ENCODE measurements around the gene VPS35L.

The VPS35L gene

DNA sequence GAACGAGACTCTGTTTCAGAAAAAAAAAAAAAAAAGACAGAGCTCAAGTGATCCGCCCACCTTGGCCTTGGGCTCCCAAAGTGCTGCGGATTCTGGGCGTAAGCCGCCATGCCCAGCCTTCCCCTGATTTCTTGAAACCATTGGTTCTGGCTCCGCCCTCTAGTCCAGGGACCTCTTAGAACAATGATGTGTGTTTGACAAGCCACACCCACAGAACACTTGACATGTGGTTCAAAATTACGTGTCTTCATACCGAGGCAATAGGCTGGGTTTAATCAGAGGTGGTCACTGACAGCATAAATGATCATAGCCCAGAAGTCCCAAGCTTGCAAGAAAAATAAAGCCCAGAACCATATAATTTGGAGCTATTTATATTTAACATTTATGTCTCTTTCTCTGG lies 139.5 kb downstream of the VPS35L start:
- no peak for DNase-seq (ENCODE audit: low spot score)

DNA sequence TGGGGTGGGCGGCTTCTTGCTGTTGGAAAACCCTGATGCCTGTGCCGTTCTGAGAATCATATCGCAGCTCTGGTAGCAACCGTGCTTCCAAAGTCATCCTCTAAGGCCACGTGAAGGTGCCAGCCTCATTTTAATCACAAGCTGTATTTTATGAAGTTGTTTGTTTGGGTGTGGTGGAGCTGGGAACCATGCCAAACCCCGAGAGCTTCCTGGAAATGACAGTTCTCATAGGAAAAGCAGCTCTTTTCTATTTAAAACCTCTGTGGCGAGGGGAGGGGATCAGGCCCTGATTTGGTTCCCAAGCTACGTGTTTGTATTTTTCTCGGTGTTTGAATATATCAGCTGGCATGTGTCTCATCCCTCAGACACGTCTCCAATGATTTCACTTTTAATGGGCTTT lies 140.8 kb downstream of the VPS35L start:
- peak; percentile 91 for DNase-seq (ENCODE audit: low spot score)

GRCh38 chr16:19696961-19697360 lies 141.5 kb downstream of the VPS35L start:
- no peak for DNase-seq (ENCODE audit: low spot score)

DNA sequence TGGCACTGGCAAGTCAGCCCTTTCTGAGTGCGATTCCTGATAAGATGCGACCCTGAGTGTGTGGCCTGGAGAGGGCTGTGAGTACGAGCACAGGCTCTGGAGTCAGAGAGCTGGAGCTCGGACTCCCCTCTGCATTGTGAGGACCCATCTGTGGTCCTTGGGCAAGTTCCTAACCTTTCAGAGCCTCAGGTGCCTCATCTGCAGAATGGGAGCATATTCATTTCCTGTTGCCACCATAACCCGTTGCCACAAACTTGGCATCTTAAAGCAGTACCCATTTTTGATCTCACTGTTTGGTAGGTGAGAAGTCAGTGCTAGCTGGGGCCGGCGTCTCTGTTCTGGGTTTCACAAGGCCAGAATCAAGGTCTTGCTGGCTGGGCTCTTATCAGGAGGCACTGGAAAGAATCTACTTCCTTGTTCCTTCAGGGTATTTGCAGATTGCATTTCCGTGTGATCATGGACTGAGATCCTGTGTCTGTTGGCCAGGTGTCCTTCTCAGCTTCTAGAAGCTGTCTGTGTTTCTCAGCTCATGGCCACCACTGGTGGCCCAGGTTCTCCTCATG lies 142.3 kb downstream of the VPS35L start:
- no peak for DNase-seq (ENCODE audit: low spot score)

DNA sequence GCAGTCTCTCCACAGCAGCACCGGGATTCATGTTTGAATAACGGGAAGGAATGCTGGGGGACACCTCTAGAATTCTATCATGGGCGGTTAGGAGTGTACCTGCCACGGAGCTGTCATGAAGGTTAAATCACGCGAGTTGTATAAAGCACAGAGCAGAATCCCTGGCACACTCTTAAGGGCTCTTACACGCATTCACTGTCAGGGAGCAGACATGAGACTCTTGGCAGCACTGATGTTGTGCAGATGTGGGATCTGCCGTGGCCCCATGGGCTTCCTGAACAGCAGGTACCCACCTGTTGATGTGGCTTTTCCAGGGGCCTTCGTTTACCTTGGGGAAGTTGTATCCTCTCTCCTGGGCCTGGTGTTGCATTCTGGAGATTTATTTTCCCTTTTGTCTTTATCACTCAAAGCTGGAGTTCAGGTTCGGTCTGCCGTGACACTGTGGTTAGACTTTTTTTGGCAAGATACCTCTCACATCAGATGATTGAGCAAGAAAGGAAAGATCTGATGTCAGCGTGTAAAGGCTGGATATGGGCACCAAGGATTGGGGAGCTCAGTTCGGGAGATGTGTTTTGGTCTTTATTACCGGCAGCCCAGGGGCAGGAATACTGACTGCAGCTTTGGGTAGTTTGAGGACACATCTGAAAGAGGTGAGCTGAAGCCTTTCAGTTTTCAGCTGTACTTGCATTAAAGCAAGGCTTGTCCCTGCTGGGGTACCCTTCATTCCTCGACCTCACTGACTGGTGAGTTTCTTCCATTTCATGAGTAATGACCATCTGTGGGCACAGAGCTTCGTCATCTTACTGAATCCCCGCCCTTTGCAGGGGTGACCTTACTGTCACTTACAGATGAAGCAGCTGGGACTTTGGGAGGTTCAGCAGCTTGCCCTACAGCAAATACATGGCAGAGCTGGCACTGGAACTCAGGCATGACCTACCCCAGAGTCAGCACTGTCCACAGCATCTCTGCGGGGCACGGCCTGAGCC lies 143.3 kb downstream of the VPS35L start:
- DNase-seq (ENCODE audit: low spot score) = peak; percentile 80

DNA sequence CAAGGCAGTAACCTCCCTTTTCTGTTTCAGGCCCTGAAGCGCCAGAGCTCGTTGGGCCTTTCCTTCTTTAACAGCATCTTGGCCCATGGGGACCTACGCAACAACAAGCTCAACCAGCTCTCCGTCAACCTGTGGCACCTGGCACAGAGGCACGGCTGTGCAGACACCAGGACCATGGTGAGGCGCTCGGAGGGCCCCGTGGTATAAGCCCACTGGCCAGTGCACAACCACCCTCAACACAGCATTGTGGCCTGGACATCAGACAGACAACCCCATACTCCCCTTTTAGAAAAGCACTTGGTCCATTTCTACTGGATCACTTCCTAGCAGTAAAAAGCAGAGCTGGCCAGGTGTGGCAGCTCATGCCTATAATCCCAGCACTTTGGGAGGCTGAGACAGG lies 144.0 kb downstream of the VPS35L start:
- no peak for DNase-seq (ENCODE audit: low spot score)

DNA sequence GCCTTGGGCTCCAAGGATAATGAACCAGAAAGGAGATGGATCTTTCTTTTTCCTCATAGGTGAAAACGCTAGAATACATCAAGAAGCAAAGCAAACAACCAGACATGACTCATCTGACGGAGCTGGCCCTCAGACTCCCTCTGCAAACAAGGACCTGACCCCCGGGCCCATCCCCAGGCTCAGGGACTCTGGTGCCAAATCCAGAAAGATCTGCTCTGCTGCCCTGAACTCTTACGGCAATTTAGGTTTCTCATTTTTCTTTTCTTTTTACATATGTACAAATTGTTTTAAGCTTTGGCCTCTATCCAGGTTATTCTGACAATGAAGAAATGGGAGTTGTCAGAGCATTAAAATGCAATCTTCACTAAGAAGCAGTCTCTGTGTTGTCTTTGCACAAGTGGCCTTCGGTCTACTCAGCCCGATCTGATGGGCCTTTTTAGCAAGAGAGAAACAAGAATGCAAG lies 144.8 kb downstream of the VPS35L start:
- no peak for DNase-seq (ENCODE audit: low spot score)

- no peak for DNase-seq (ENCODE audit: low spot score)
These were observed 145.6 kb downstream of the VPS35L start for GRCh38 chr16:19701091-19701490.

GRCh38 chr16:19703172-19703889 lies 147.8 kb downstream of the VPS35L start:
- no peak for DNase-seq (ENCODE audit: low spot score)

DNA sequence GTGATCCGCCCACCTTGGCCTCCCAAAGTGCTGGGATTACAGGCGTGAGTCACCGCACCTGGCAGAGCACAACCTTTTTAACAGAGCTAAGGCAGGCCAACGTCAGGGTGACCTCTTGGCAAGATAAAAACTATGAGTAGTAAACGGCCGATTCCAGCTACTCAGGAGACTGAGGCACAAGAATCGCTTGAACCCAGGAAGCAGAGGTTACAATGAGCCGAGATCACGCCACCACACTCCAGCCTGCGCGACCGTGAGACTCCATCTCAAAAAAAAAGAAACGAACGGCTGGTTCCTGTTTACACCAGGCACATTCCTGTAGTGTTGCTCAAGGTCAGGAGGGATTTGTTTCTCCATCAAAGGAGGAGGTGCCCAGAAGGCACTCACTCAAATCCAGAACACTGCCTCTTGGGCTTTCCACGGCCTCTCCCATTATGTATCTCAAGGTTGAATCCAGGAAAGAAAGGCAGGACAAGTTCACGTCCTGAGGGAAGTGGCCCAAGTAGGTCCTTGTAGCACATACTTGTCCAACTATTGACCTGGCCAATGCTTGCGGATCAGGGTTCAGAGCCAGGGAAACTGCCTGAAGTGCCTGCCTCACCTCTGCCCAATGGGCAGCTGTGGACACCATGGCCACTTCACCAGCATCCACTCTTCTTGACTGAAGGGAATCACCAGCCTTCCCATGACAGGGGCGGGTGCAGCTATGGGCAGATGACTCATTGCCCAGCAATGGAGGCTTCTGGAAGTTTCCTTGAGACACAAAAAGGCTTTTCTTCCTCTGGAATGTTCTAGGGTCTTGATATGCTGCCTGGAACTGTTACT lies 149.0 kb downstream of the VPS35L start:
- peak; percentile 56 for DNase-seq (ENCODE audit: low spot score)

- no peak for DNase-seq (ENCODE audit: low spot score)
These were observed 149.6 kb downstream of the VPS35L start for GRCh38 chr16:19705146-19705501.

GRCh38 chr16:19705843-19706242 lies 150.3 kb downstream of the VPS35L start:
- DNase-seq (ENCODE audit: low spot score) = no peak

DNA sequence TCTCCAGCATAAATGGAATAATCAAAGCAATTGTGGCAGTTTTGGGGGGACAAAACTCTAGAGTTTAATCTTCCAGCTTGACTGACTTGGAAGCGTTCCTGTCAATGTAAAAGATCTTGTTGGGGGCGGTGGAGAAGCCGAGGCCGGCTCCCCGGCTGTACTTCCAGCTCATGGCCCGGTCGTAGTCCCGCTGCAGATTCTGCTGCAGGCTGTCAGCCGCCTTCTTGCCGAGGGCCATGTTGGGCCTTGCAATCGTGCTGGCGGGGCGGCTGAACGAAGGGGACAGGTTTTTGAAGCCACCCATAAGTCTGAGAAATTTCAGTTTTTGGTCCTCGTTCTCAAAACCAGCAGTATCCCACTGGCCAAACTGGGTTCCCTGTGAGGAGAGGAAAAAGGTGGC lies 151.3 kb downstream of the VPS35L start:
- DNase-seq (ENCODE audit: low spot score) = no peak

GRCh38 chr16:19707569-19708295 lies 152.2 kb downstream of the VPS35L start:
- no peak for DNase-seq (ENCODE audit: low spot score)

GRCh38 chr16:19708296-19709205 lies 153.0 kb downstream of the VPS35L start:
- no peak for DNase-seq (ENCODE audit: low spot score)

GRCh38 chr16:19709381-19710136 lies 154.1 kb downstream of the VPS35L start:
- no peak for DNase-seq (ENCODE audit: low spot score)

DNA sequence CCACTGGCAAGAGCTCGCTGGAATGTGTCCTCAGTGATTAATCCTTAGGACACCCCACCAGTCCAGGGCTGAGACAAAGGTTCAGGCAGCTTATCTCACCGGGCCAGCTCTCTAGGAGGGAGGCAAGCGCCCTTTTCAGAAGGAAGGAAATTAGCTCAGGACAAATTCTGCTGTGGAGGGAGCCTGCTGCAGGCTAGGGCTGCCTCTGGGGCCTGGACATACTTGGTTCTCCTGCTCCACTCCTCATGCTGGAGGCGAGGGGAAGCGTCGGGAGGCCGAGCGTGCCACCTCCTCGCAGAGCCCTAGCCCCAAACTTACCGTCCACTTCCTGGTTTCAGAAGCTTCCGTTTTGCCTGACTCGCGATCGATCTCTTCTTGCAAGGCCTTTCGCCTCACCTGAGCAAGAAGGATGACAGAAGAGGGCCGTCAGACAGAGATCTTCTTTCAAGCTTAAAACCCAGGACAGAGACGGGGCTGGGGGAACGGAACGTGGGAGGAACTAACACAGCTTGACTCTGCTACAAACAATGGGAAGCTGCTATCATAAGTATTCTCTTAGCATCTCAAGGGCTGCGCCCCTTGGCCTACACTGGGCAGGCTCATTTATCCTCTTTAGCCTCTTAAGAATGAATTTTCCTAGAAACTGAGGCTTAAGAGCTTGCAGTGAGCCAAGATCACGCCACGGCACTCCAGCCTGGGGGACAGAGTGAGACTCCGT lies 154.8 kb downstream of the VPS35L start:
- DNase-seq (ENCODE audit: low spot score) = no peak

- no peak for DNase-seq (ENCODE audit: low spot score)
These were observed 155.6 kb downstream of the VPS35L start for GRCh38 chr16:19710991-19711545.

Measured in AG08395 (cell line).